A549 (cell line): ENCODE results near the gene ZNF664. TPM values are rescaled to one million over a fixed set of nuclear protein-coding genes. Genes with fewer than 3 reads are reported as not detected.

Experiments used
- ATAC-seq, 2 experiments: fragments of 200-7000 bp in 1 of 2; fragments of >200 bp in 1 of 2; cut with Nextera tagmentation in 1 of 2; cut with Tn5 transposase in 1 of 2; 3 replicates each; pipeline versions ENCODE4 v1.8.0 to v1.9.1; 2018 to 2020; ENCODE audit warnings: mild to moderate bottlenecking in 1 of 2, moderate library complexity in 1 of 2
- CTCF ChIA-PET: fragments of 300-600 bp; sonication (Branson Sonifier 250); formaldehyde crosslinking; extraction: SDS; loops from one replicate; lab custom pipeline; 2021; ENCODE audit warnings: antibody characterized with exemption, inconsistent platforms; lab: Yijun Ruan, JAX
- POLR2A ChIA-PET: fragments of 350-600 bp; formaldehyde crosslinking; extraction: SDS; loops from one replicate; lab custom pipeline; 2021; ENCODE audit warnings: antibody characterized with exemption, inconsistent platforms; lab: Yijun Ruan, JAX
- DNase-seq, 2 experiments: peaks; one replicate each; pipeline versions ENCODE4 v3.0.0 to v3.0.0-alpha.2; 2011 to 2016; ENCODE audit warnings: low read depth in 1 of 2, low spot score in 1 of 2
- FAIRE-seq: peaks from 2 replicates; lab custom pipeline; 2011; peaks lifted over from hg19 to GRCh38; lab: Jason Lieb, UNC
- H3K27ac ChIP-seq, 2 experiments: fragments of >200 bp; sonication (Bioruptor Twin); formaldehyde crosslinking; 3 replicates each; pipeline ENCODE4 v1.5.1; 2016 to 2017
- H3K4me1 ChIP-seq: fragments of >200 bp; sonication (Bioruptor Twin); formaldehyde crosslinking; 3 replicates; pipeline ENCODE4 v1.6.1; 2016
- H3K4me2 ChIP-seq: fragments of >200 bp; sonication (Bioruptor Twin); formaldehyde crosslinking; 3 replicates; pipeline ENCODE4 v1.6.1; 2016
- H3K4me3 ChIP-seq: fragments of >200 bp; sonication (Bioruptor Twin); formaldehyde crosslinking; 3 replicates; pipeline ENCODE4 v1.5.1; 2016
- H3K9me3 ChIP-seq: fragments of >200 bp; sonication (Bioruptor Twin); formaldehyde crosslinking; 3 replicates; pipeline ENCODE4 v1.6.1; 2016
- CHD2 ChIP-seq: fragments of 150-350 bp; IDR thresholded peaks from 2 replicates; pipeline ENCODE4 v1.6.1; 2014; ENCODE audit warnings: low read length; ENCODE audit not compliant: partially characterized antibody
- E2F6 ChIP-seq: IDR thresholded peaks from 2 replicates; pipeline ENCODE4 v1.6.1; 2012; ENCODE audit warnings: low read depth, borderline replicate concordance
- EP300 ChIP-seq, 2 experiments: fragments of >200 bp; sonication (Bioruptor Twin); formaldehyde crosslinking; IDR thresholded peaks; 2 replicates in 1 of 2; 3 replicates in 1 of 2; pipeline ENCODE4 v1.6.1; 2016 to 2017
- ESRRA ChIP-seq: fragments of 150-350 bp; IDR thresholded peaks from 2 replicates; pipeline ENCODE4 v1.6.1; 2014; ENCODE audit warnings: mild to moderate bottlenecking, low read length, borderline replicate concordance
- FOSB ChIP-seq: fragments of 250-450 bp; sonication (Bioruptor Pico); IDR thresholded peaks from 2 replicates; pipeline ENCODE4 v1.5.0; 2020; ENCODE audit warnings: mild to moderate bottlenecking, moderate library complexity
- FOSL2 ChIP-seq, 2 experiments: fragments of 450-650 bp in 1 of 2; fragments of >200 bp in 1 of 2; sonication (Bioruptor Twin) in 1 of 2; formaldehyde crosslinking; IDR thresholded peaks; 2 replicates each; pipeline versions ENCODE4 v1.5.0 to v1.6.1; 2016 to 2020; ENCODE audit warnings: mild to moderate bottlenecking in 1 of 2, moderate library complexity in 1 of 2
- GATA3 ChIP-seq: IDR thresholded peaks from 2 replicates; pipeline ENCODE4 v1.6.1; 2012; ENCODE audit warnings: borderline replicate concordance
- HDAC2 ChIP-seq: fragments of 200-600 bp; sonication (generic); IDR thresholded peaks from 2 replicates; pipeline ENCODE4 v1.6.1; 2016
- HOXB13 ChIP-seq: fragments of 250-450 bp; sonication (Bioruptor Pico); IDR thresholded peaks from 2 replicates; pipeline ENCODE4 v1.5.0; 2020; ENCODE audit warnings: low read depth, mild to moderate bottlenecking, moderate library complexity
- HOXB5 ChIP-seq: fragments of 250-450 bp; sonication (Bioruptor Pico); IDR thresholded peaks from 2 replicates; pipeline ENCODE4 v1.5.0; 2020; ENCODE audit warnings: mild to moderate bottlenecking, moderate library complexity
- JUN ChIP-seq, 2 experiments: fragments of >200 bp; sonication (Bioruptor Twin); formaldehyde crosslinking; IDR thresholded peaks; 2 replicates in 1 of 2; 3 replicates in 1 of 2; pipeline ENCODE4 v1.6.1; 2016 to 2017
- KDM1A ChIP-seq: fragments of 200-600 bp; sonication (generic); IDR thresholded peaks from 2 replicates; pipeline ENCODE4 v1.6.1; 2016; ENCODE audit warnings: low read depth, mild to moderate bottlenecking
- KDM5A ChIP-seq: fragments of 200-600 bp; sonication (generic); IDR thresholded peaks from 2 replicates; pipeline ENCODE4 v1.6.1; 2016; ENCODE audit warnings: antibody characterized with exemption, mild to moderate bottlenecking
- POLR2AphosphoS2 ChIP-seq: conservative IDR thresholded peaks from 2 replicates; pipeline ENCODE4 v1.6.1; 2012; ENCODE audit warnings: low read length, improper control_type of control experiment, inconsistent platforms
- SMC3 ChIP-seq: fragments of >200 bp; sonication (Bioruptor Twin); formaldehyde crosslinking; IDR thresholded peaks from 3 replicates; pipeline ENCODE4 v1.6.1; 2018; ENCODE audit warnings: inconsistent platforms
- SREBF2 ChIP-seq: fragments of 450-650 bp; IDR thresholded peaks from 2 replicates; pipeline ENCODE4 v1.6.1; 2014; ENCODE audit warnings: mild to moderate bottlenecking, moderate library complexity
- TP53 ChIP-seq: fragments of 250-450 bp; sonication (Bioruptor Pico); IDR thresholded peaks from 2 replicates; pipeline ENCODE4 v1.5.0; 2021; ENCODE audit warnings: mild to moderate bottlenecking, moderate library complexity
- ZSCAN20 ChIP-seq: fragments of 250-450 bp; sonication (Bioruptor Pico); IDR thresholded peaks from 2 replicates; pipeline ENCODE4 v1.8.0; 2022; ENCODE audit warnings: mild to moderate bottlenecking, moderate library complexity
- WGBS: methylation state at CpG from one replicate; pipeline ENCODE4 v1.1.6; 2017; ENCODE audit errors: missing lambda C conversion rate; 5-methylcytosine and 5-hydroxymethylcytosine counted together
- polyA plus RNA-seq, 4 experiments: library from polyadenylated mRNA; depleted of rRNA in 3 of 4; stranded (reverse); fragments of >200 nt; fragmentation: RNase III in 1 of 4; extraction: RNeasy Plus Mini Kit Qiagen cat#74134 plus additional on column Dnase treatment in 1 of 4; gene quantifications; 2 replicates in 3 of 4; 3 replicates in 1 of 4; pipeline ENCODE4 v1.2.3, GENCODE V29; 2011 to 2017
- TF ChIP-seq, protein P1 (sequence below): fragments of 250-450 bp; sonication (Bioruptor Pico); IDR thresholded peaks from 2 replicates; pipeline ENCODE4 v1.5.0; 2020; ENCODE audit warnings: low read depth, mild to moderate bottlenecking, moderate library complexity
- TF ChIP-seq, protein P2 (sequence below): fragments of 200-600 bp; sonication (generic); IDR thresholded peaks from 2 replicates; pipeline ENCODE4 v1.6.1; 2016; ENCODE audit warnings: antibody characterized with exemption, mild to moderate bottlenecking, moderate library complexity

The ZNF664 gene
- polyA plus RNA-seq, 2 of the 4 experiments (the other 2 are of a cell fraction) = 88.3 to 112 TPM

DNA sequence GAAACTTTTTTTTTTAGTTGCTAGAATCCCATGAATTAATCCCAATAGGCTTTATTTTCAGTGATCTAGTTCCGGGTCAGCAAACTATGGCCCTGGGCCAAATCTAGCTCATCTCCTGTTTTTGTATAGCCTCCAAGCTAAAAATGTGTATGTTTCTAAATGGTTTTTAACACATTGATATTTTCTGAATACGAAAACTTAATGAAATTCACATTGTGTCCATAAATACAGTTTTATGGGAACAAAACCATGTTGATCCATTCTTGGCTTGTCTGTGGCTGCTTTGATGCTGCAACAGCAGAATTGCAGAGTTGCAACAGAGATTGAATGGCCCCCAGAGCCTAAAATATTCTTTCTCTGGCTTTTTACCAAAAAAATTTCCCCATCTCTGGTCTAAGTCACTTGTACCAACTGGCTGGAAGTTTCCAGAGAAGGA, 47.5 kb downstream of the ZNF664 start:
- Histone ChIP-seq H3K4me2 (no peak overlapping the region), H3K27ac (no peak overlapping the region), H3K4me3 (no peak overlapping the region), H3K9me3 (no peaks in the 10 kb centered on the region), H3K4me1 (no peaks in the 10 kb centered on the region)
- 92% methylated on average over 2 of the region's 2 CpGs for WGBS
- ATAC-seq (no peak), FAIRE-seq (no peak), DNase-seq (no peak)
- TF ChIP-seq KDM5A = no peak
- TF ChIP-seq FOSL2 (IDR thresholded peaks at IDR 0.05) = no peak
- no peak for TF ChIP-seq FOSL2 (CRISPR knock-in tag; IDR thresholded peaks at IDR 0.05)
- no peak for TF ChIP-seq FOSB (CRISPR knock-in tag)
- TF ChIP-seq JUN (IDR thresholded peaks at IDR 0.05) = no peak
- TF ChIP-seq GATA3 = no peak
- no peak for TF ChIP-seq EP300 (IDR thresholded peaks at IDR 0.05)
- no peak for TF ChIP-seq CHD2
- ChIA-PET CTCF (interaction anchor here (0.8 to 1.8 kb wide), 3 partner anchors 10 to 17 kb away, joined by 3 to 4 read pairs (median 3); no protein-coding TSS in a partner anchor), POLR2A (no interaction called here)

- POLR2A ChIA-PET = no interaction called here
- Histone ChIP-seq H3K4me3 (no peak overlapping the region), H3K27ac (no peak overlapping the region), H3K4me1 (no peaks in the 10 kb centered on the region), H3K9me3 (no peaks in the 10 kb centered on the region), H3K4me2 (no peak overlapping the region)
- 81% methylated on average over 3 of the region's 3 CpGs for WGBS
- CTCF ChIA-PET = no interaction called here
- ATAC-seq (peak; percentile 52 to 61; a peak in 4 of 6 replicates), FAIRE-seq (no peak), DNase-seq (no peak)
- no peak for TF ChIP-seq KDM1A
- no peak for TF ChIP-seq SREBF2
- TF ChIP-seq POLR2AphosphoS2 = no peak
- TF ChIP-seq ESRRA = no peak
Measured at GRCh38 chr12:124021007-124021406, 48.0 kb downstream of the ZNF664 start.

GRCh38 chr12:124022161-124022560, 49.1 kb downstream of the ZNF664 start:
- TF ChIP-seq E2F6 (no peak), KDM1A (no peak), HOXB5 (CRISPR knock-in tag) (no peak), SMC3 (no peak), TP53 (CRISPR knock-in tag) (no peak), HOXB13 (no peak), HDAC2 (no peak), JUN (IDR thresholded peaks at IDR 0.05) (no peak), ZSCAN20 (CRISPR knock-in tag) (no peak), GATA3 (no peak)
- TF ChIP-seq, protein P1, sequence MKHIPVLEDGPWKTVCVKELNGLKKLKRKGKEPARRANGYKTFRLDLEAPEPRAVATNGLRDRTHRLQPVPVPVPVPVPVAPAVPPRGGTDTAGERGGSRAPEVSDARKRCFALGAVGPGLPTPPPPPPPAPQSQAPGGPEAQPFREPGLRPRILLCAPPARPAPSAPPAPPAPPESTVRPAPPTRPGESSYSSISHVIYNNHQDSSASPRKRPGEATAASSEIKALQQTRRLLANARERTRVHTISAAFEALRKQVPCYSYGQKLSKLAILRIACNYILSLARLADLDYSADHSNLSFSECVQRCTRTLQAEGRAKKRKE = no peak
- TF ChIP-seq, protein P2, sequence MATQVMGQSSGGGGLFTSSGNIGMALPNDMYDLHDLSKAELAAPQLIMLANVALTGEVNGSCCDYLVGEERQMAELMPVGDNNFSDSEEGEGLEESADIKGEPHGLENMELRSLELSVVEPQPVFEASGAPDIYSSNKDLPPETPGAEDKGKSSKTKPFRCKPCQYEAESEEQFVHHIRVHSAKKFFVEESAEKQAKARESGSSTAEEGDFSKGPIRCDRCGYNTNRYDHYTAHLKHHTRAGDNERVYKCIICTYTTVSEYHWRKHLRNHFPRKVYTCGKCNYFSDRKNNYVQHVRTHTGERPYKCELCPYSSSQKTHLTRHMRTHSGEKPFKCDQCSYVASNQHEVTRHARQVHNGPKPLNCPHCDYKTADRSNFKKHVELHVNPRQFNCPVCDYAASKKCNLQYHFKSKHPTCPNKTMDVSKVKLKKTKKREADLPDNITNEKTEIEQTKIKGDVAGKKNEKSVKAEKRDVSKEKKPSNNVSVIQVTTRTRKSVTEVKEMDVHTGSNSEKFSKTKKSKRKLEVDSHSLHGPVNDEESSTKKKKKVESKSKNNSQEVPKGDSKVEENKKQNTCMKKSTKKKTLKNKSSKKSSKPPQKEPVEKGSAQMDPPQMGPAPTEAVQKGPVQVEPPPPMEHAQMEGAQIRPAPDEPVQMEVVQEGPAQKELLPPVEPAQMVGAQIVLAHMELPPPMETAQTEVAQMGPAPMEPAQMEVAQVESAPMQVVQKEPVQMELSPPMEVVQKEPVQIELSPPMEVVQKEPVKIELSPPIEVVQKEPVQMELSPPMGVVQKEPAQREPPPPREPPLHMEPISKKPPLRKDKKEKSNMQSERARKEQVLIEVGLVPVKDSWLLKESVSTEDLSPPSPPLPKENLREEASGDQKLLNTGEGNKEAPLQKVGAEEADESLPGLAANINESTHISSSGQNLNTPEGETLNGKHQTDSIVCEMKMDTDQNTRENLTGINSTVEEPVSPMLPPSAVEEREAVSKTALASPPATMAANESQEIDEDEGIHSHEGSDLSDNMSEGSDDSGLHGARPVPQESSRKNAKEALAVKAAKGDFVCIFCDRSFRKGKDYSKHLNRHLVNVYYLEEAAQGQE = no peak
- H3K4me3 ChIP-seq = no peak overlapping the region
- 89% methylated on average over 3 of the region's 3 CpGs for WGBS
- H3K9me3 ChIP-seq = no peaks in the 10 kb centered on the region
- ChIA-PET CTCF (no interaction called here), POLR2A (no interaction called here)
- H3K4me1 ChIP-seq = no peaks in the 10 kb centered on the region
- ATAC-seq = no peak
- no peak overlapping the region for H3K27ac ChIP-seq
- no peak for DNase-seq
- no peak overlapping the region for H3K4me2 ChIP-seq
- FAIRE-seq = no peak
